Measurements from ENCODE around the gene COP1. TPM values are rescaled to one million over a fixed set of nuclear protein-coding genes. Genes with fewer than 3 reads are reported as not detected.
"Not testable (repeated sequence)": the region's sequence is repeated elsewhere in the genome, so short reads cannot be mapped to it uniquely, and the experiment has no call there.

COP1 gene
- total RNA-seq, 4 donors from 2014 or later, result 84.6 to 125 (median 106) TPM

DNA sequence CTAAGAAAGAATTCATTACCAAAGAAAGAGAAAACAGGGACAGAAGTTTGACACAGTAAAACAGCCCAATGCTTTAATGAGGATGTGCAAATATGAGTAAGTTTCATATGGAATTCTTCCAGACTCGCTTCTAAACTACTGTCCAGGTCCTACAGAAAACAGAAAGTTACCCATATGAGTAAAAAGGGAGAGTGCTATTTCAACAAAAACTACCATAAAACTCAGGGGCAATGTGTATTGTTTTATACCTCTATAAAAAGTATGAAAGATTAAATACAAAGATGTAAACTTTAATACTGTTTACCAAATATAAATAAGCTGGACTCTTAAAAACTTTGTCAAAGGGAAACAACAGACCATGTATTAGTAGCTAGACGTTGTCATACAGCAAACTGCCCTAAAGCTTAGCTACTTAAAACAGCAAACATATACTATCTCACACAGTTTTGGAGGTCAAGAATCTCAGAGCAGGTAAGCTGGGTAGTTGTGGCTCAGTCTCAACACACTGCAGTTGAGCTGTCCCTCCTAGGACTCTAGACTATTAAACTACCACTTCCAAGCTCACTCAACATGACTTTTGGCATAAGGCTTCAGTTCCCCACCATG is 174.9 kb downstream of the COP1 start:
- TF ChIP-seq CTCF (IDR thresholded peaks at IDR 0.05), result no peak
- no peak for DNase-seq
- Histone ChIP-seq H3K27me3 (no peaks in the 10 kb centered on the region), H3K27ac (no peak overlapping the region), H3K36me3 (peaks cover 0 to 9% (median 0%) of the 10 kb centered on the region in 3 donors), H3K4me3 (no peak overlapping the region), H3K9me3 (no peaks in the 10 kb centered on the region), H3K4me1 (no peaks in the 10 kb centered on the region)

GRCh38 chr1:176029609-176030008 is 177.5 kb downstream of the COP1 start:
- DNase-seq, result no peak

DNA sequence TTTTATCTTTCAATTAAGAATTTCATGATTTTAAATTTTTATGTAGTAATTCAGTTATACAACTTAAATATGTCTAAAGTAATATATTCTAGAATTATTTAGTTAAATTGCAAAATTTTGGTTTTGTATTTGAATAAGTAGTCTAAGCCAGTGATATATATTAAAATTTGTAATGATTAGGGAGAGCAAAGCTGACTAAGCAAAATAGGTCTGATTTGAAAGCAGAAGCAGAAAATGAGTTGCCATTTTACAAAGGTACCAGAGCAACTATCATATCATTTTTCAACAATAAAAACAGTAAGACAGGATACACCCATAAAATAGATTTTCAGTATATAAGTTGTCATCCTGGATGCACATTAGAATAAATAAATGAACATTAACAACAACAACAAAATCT is 177.9 kb downstream of the COP1 start:
- no peak for DNase-seq
- Histone ChIP-seq H3K27ac (no peak overlapping the region), H3K4me3 (no peak overlapping the region), H3K36me3 (peaks cover 0 to 15% (median 0%) of the 10 kb centered on the region in 3 donors), H3K27me3 (no peaks in the 10 kb centered on the region), H3K4me1 (no peaks in the 10 kb centered on the region), H3K9me3 (no peaks in the 10 kb centered on the region)
- TF ChIP-seq CTCF (IDR thresholded peaks at IDR 0.05), result no peak
- TF ChIP-seq POLR2A (IDR thresholded peaks at IDR 0.05), result no peak

More at GRCh38 chr1:176029609-176030008, 177.5 kb downstream of the COP1 start:
- no peaks in the 10 kb centered on the region for H3K4me1 ChIP-seq
- no peaks in the 10 kb centered on the region for H3K9me3 ChIP-seq
- no peak overlapping the region for H3K27ac ChIP-seq
- H3K27me3 ChIP-seq, result no peaks in the 10 kb centered on the region
- H3K36me3 ChIP-seq, result peaks cover 0 to 15% (median 0%) of the 10 kb centered on the region in 3 donors
- no peak overlapping the region for H3K4me3 ChIP-seq
- TF ChIP-seq POLR2A (IDR thresholded peaks at IDR 0.05), result no peak
- TF ChIP-seq CTCF (IDR thresholded peaks at IDR 0.05), result no peak

- H3K4me3 ChIP-seq, H3K9me3 ChIP-seq, H3K27me3 ChIP-seq, DNase-seq, H3K4me1 ChIP-seq, H3K27ac ChIP-seq: not testable (repeated sequence)
- H3K36me3 ChIP-seq, result peaks cover 0 to 13% (median 0%) of the 10 kb centered on the region in 3 donors
Observed at GRCh38 chr1:176027934-176028333, 179.2 kb downstream of the COP1 start.

DNA sequence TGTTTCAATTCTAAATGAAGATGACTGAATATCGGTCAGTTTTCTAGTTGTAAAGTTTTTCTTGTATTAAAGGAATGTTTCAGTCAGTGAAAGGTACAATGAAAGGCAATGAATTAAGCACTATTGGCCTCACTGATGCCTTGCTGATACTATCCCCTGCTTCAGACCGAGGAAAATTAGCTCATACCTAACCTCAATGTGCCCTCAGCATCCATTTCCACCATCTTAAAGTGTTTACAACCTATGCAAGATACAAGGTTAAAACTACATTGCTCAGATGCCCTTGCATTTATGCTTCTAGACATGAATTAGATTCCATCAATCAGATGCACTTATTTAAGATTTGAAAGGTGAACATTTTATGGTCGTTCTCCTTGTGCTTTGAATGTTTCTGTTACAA is 184.5 kb downstream of the COP1 start:
- H3K9me3 ChIP-seq, result no peaks in the 10 kb centered on the region

GRCh38 chr1:176017722-176018121 is 189.4 kb downstream of the COP1 start:
- Histone ChIP-seq H3K4me3 (no peak overlapping the region), H3K27ac (no peak overlapping the region), H3K4me1 (no peaks in the 10 kb centered on the region), H3K9me3 (no peaks in the 10 kb centered on the region), H3K36me3 (peaks cover 0 to 11% (median 0%) of the 10 kb centered on the region in 3 donors), H3K27me3 (no peaks in the 10 kb centered on the region)
- no peak for DNase-seq
- no peak for TF ChIP-seq CTCF (IDR thresholded peaks at IDR 0.05)
- TF ChIP-seq POLR2A (IDR thresholded peaks at IDR 0.05), result no peak

More for the DNA sequence above, 184.5 kb downstream of the COP1 start:
- Histone ChIP-seq H3K36me3 (peaks cover 0 to 13% (median 0%) of the 10 kb centered on the region in 3 donors), H3K27ac (no peak overlapping the region), H3K27me3 (no peaks in the 10 kb centered on the region), H3K4me3 (no peak overlapping the region), H3K4me1 (no peaks in the 10 kb centered on the region)
- no peak for DNase-seq
- TF ChIP-seq CTCF (IDR thresholded peaks at IDR 0.05), result no peak
- TF ChIP-seq POLR2A (IDR thresholded peaks at IDR 0.05), result no peak
